ENCODE results near the gene CTNNA2. TPM values are rescaled to one million over a fixed set of nuclear protein-coding genes. Genes with fewer than 3 reads are reported as not detected.

Gene CTNNA2
- total RNA-seq, 1 experiment from 2014 or later = 0.54 TPM

DNA sequence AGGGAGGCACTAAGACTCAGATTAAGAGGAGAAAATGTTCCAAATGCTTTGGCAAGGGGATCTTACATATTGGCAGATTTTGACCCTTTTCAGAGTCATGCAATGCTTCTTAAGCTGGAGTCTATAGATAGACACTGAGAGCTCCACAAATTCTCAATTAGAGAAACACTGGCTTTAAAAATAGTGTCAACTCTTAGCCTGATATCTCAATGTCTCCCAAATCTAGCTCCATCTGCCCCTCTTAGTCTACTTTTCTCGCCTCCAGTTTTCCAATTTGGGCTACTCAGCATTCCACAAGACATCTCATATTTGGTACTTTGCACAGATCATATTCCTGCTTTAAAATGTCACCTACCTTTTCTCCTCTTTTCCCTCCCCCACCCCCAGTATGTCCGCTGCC, 559.1 kb downstream of the CTNNA2 start:
- DNase-seq (ENCODE audit: low read depth, low spot score) (no peak), ATAC-seq (no peak)
- Histone ChIP-seq H3K36me3 (ENCODE audit: control insufficient read depth, insufficient read depth, low read length) (no peaks in the 10 kb centered on the region), H3K9me3 (ENCODE audit: control insufficient read depth, insufficient read depth, low read depth, low read length) (no peaks in the 10 kb centered on the region), H3K4me1 (ENCODE audit: control insufficient read depth, insufficient read depth, low read length) (no peaks in the 10 kb centered on the region), H3K27ac (ENCODE audit: low read length) (no peak overlapping the region), H3K27me3 (ENCODE audit: control insufficient read depth, insufficient read depth, low read length) (no peaks in the 10 kb centered on the region), H3K4me3 (ENCODE audit: low read depth in 2 of 2, low read length in 2 of 2) (no peak overlapping the region)
- TF ChIP-seq POLR2AphosphoS5 (IDR thresholded peaks at IDR 0.05; ENCODE audit: low read depth, low read length) (no peak), REST (IDR thresholded peaks at IDR 0.05; ENCODE audit: insufficient read depth in 1 of 2, low read depth in 2 of 2, low read length in 1 of 2) (no peak), SIN3A (IDR thresholded peaks at IDR 0.05; ENCODE audit: borderline replicate concordance, insufficient read depth, low read depth, low read length) (no peak)
- TF ChIP-seq, protein P1, sequence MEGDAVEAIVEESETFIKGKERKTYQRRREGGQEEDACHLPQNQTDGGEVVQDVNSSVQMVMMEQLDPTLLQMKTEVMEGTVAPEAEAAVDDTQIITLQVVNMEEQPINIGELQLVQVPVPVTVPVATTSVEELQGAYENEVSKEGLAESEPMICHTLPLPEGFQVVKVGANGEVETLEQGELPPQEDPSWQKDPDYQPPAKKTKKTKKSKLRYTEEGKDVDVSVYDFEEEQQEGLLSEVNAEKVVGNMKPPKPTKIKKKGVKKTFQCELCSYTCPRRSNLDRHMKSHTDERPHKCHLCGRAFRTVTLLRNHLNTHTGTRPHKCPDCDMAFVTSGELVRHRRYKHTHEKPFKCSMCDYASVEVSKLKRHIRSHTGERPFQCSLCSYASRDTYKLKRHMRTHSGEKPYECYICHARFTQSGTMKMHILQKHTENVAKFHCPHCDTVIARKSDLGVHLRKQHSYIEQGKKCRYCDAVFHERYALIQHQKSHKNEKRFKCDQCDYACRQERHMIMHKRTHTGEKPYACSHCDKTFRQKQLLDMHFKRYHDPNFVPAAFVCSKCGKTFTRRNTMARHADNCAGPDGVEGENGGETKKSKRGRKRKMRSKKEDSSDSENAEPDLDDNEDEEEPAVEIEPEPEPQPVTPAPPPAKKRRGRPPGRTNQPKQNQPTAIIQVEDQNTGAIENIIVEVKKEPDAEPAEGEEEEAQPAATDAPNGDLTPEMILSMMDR (IDR thresholded peaks at IDR 0.05) = no peak
- in situ Hi-C loops (cut with HindIII; ENCODE audit: low pct_unique_long_range_greater_than_20kb, low sequenced_read_pairs) = no loop called here
- intact Hi-C loops (cut with micrococcal nuclease; ENCODE audit: unreplicated experiment) = loop anchor here (5.0 kb wide), 1 partner anchor 165 kb away; no protein-coding TSS in a partner anchor
- ChIA-PET CTCF (no interaction called here), POLR2A (no interaction called here)
- no TSS peak for BruUV-seq (replicated peaks)

- H3K4me3 ChIP-seq (ENCODE audit: low read depth in 2 of 2, low read length in 2 of 2) = no peak overlapping the region
- ATAC-seq (peak; percentile 75), DNase-seq (ENCODE audit: low read depth, low spot score) (peak; percentile 24)
- no peaks in the 10 kb centered on the region for H3K36me3 ChIP-seq (ENCODE audit: control insufficient read depth, insufficient read depth, low read length)
- H3K27ac ChIP-seq (ENCODE audit: low read length) = no peak overlapping the region
- H3K27me3 ChIP-seq (ENCODE audit: control insufficient read depth, insufficient read depth, low read length) = no peaks in the 10 kb centered on the region
- no peaks in the 10 kb centered on the region for H3K4me1 ChIP-seq (ENCODE audit: control insufficient read depth, insufficient read depth, low read length)
- TF ChIP-seq, protein P1 (IDR thresholded peaks at IDR 0.05) = peak; percentile 81
- TF ChIP-seq TCF7L2 (IDR thresholded peaks at IDR 0.05; ENCODE audit: low read depth, low read length) (peak; percentile 74; the same call in 1 of the 2 replicates), REST (IDR thresholded peaks at IDR 0.05; ENCODE audit: insufficient read depth in 1 of 2, low read depth in 2 of 2, low read length in 1 of 2) (no peak), SIN3A (IDR thresholded peaks at IDR 0.05; ENCODE audit: borderline replicate concordance, insufficient read depth, low read depth, low read length) (no peak), POLR2AphosphoS5 (IDR thresholded peaks at IDR 0.05; ENCODE audit: low read depth, low read length) (no peak)
- in situ Hi-C loops (cut with HindIII; ENCODE audit: low pct_unique_long_range_greater_than_20kb, low sequenced_read_pairs) = no loop called here
- POLR2A ChIA-PET = no interaction called here
- intact Hi-C loops (cut with micrococcal nuclease; ENCODE audit: unreplicated experiment) = loop anchor here (5.0 kb wide), 1 partner anchor 164 kb away; no protein-coding TSS in a partner anchor
- CTCF ChIA-PET = no interaction called here
- H3K9me3 ChIP-seq (ENCODE audit: control insufficient read depth, insufficient read depth, low read depth, low read length) = no peaks in the 10 kb centered on the region
- no TSS peak for BruUV-seq (replicated peaks)
These were observed 560.3 kb downstream of the CTNNA2 start for GRCh38 chr2:80073134-80073561.

Data from Panc1 (cell line).